Tibial nerve (tissue), 4 donors: ENCODE measurements around the gene PTF1A. TPM values are rescaled to one million over a fixed set of nuclear protein-coding genes. Genes with fewer than 3 reads are reported as not detected.

Experiments used
- DNase-seq, 2 donors: peaks; one replicate each; pipeline ENCODE4 v3.0.0-alpha.2; 2019; ENCODE audit warnings: low spot score in 2 of 2
- H3K27ac ChIP-seq, 4 donors: fragments of 200-600 bp; sonication (generic) in 3 of 4; one replicate each; pipeline ENCODE4 v1.5.1; 2017 to 2019; ENCODE audit warnings: mild to moderate bottlenecking in 1 of 4
- H3K27me3 ChIP-seq, 2 donors: fragments of 200-600 bp; sonication (generic) in 1 of 2; one replicate each; pipeline versions ENCODE4 v1.5.1 to v1.6.0; 2017 to 2019
- H3K36me3 ChIP-seq, 3 donors: fragments of 200-600 bp; sonication (generic); one replicate each; pipeline ENCODE4 v1.5.1; 2018 to 2019
- H3K4me1 ChIP-seq, 4 donors: fragments of 200-600 bp; sonication (generic) in 3 of 4; one replicate each; pipeline ENCODE4 v1.5.1; 2017 to 2019
- H3K4me3 ChIP-seq, 4 donors: fragments of 200-600 bp; sonication (generic) in 3 of 4; one replicate each; pipeline ENCODE4 v1.5.1; 2017 to 2019; ENCODE audit warnings: mild to moderate bottlenecking in 1 of 4, moderate library complexity in 1 of 4
- H3K9me3 ChIP-seq, 4 donors: fragments of 200-600 bp; sonication (generic) in 3 of 4; one replicate each; pipeline ENCODE4 v1.5.1; 2017 to 2019
- CTCF ChIP-seq, 5 experiments: fragments of 200-600 bp in 3 of 5; fragments of 450-650 bp in 2 of 5; sonication (generic) in 3 of 5; IDR thresholded peaks; one replicate each; pipeline ENCODE4 v1.5.1; 2016 to 2019; ENCODE audit warnings: antibody characterized with exemption in 5 of 5, mild to moderate bottlenecking in 3 of 5, moderate library complexity in 2 of 5
- EP300 ChIP-seq, 2 donors: sonication (generic); formaldehyde crosslinking; IDR thresholded peaks; one replicate each; pipeline ENCODE4 v1.6.1; 2017; ENCODE audit warnings: antibody characterized with exemption in 2 of 2, mild to moderate bottlenecking in 1 of 2
- POLR2A ChIP-seq, 2 donors: fragments of 450-650 bp; IDR thresholded peaks; one replicate each; pipeline ENCODE4 v1.6.1; 2017; ENCODE audit warnings: antibody characterized with exemption in 2 of 2, mild to moderate bottlenecking in 2 of 2, moderate library complexity in 2 of 2
- WGBS, 2 donors: methylation state at CpG; one replicate each; pipeline ENCODE4 v1.1.5; 2018; 5-methylcytosine and 5-hydroxymethylcytosine counted together
- total RNA-seq, 4 donors: library from RNA; depleted of rRNA; stranded (reverse); fragments of >200 nt; gene quantifications; one replicate each; pipeline ENCODE4 v1.1.0, GENCODE V29; 2016

The PTF1A gene
- total RNA-seq, 4 donors from 2014 or later: 0.90 TPM; not detected in 3

- Histone ChIP-seq H3K4me1 (peaks cover 0 to 26% (median 2%) of the 10 kb centered on the region in 4 donors), H3K9me3 (no peaks in the 10 kb centered on the region), H3K36me3 (no peaks in the 10 kb centered on the region), H3K27ac (no peak overlapping the region), H3K4me3 (no peak overlapping the region), H3K27me3 (peaks cover 0 to 40% of the 10 kb centered on the region in 2 donors)
- no peak for TF ChIP-seq EP300 (IDR thresholded peaks at IDR 0.05)
- no peak for TF ChIP-seq POLR2A (IDR thresholded peaks at IDR 0.05)
- no peak for TF ChIP-seq CTCF (IDR thresholded peaks at IDR 0.05)
- DNase-seq: no peak
- 1% methylated on average over 39 to 82 of the region's 82 CpGs for WGBS, 2 donors
Observed at GRCh38 chr10:23173214-23174073, 18.7 kb upstream of the PTF1A start.

- H3K27ac ChIP-seq: no peak overlapping the region
- H3K27me3 ChIP-seq: peaks cover 0 to 40% of the 10 kb centered on the region in 2 donors
- TF ChIP-seq EP300 (IDR thresholded peaks at IDR 0.05): no peak
- H3K4me1 ChIP-seq: peaks cover 0 to 26% (median 2%) of the 10 kb centered on the region in 4 donors
- H3K9me3 ChIP-seq: no peaks in the 10 kb centered on the region
- no peak for DNase-seq
- H3K36me3 ChIP-seq: no peaks in the 10 kb centered on the region
- WGBS, 2 donors: 4 to 5% methylated on average over 53 to 68 of the region's 88 CpGs
- H3K4me3 ChIP-seq: no peak overlapping the region
Observed at GRCh38 chr10:23174074-23174976, 17.8 kb upstream of the PTF1A start.

GRCh38 chr10:23174977-23175512, 17.1 kb upstream of the PTF1A start:
- TF ChIP-seq CTCF (IDR thresholded peaks at IDR 0.05): no peak
- TF ChIP-seq POLR2A (IDR thresholded peaks at IDR 0.05): no peak
- TF ChIP-seq EP300 (IDR thresholded peaks at IDR 0.05): no peak
- no peaks in the 10 kb centered on the region for H3K36me3 ChIP-seq
- no peak overlapping the region for H3K4me3 ChIP-seq
- DNase-seq: no peak
- H3K4me1 ChIP-seq: peaks cover 0 to 26% (median 2%) of the 10 kb centered on the region in 4 donors
- 19 to 24% methylated on average over 9 to 13 of the region's 14 CpGs for WGBS, 2 donors
- peaks cover 0 to 40% of the 10 kb centered on the region in 2 donors for H3K27me3 ChIP-seq
- no peaks in the 10 kb centered on the region for H3K9me3 ChIP-seq
- H3K27ac ChIP-seq: no peak overlapping the region

GRCh38 chr10:23186178-23186577, 5.9 kb upstream of the PTF1A start:
- H3K4me3 ChIP-seq: no peak overlapping the region
- H3K36me3 ChIP-seq: no peaks in the 10 kb centered on the region
- H3K4me1 ChIP-seq: peaks cover 0 to 4% (median 0%) of the 10 kb centered on the region in 4 donors
- no peaks in the 10 kb centered on the region for H3K9me3 ChIP-seq
- 68 to 69% methylated on average over 7 of the region's 7 CpGs for WGBS, 2 donors
- DNase-seq: no peak
- H3K27ac ChIP-seq: no peak overlapping the region
- TF ChIP-seq EP300 (IDR thresholded peaks at IDR 0.05) (no peak), POLR2A (IDR thresholded peaks at IDR 0.05) (no peak), CTCF (IDR thresholded peaks at IDR 0.05) (no peak)
- H3K27me3 ChIP-seq: peaks cover 0 to 42% of the 10 kb centered on the region in 2 donors

GRCh38 chr10:23186697-23187096, 5.4 kb upstream of the PTF1A start:
- no peaks in the 10 kb centered on the region for H3K9me3 ChIP-seq
- H3K4me3 ChIP-seq: no peak overlapping the region
- TF ChIP-seq EP300 (IDR thresholded peaks at IDR 0.05) (no peak), POLR2A (IDR thresholded peaks at IDR 0.05) (no peak), CTCF (IDR thresholded peaks at IDR 0.05) (no peak)
- 26 to 28% methylated on average over 5 of the region's 5 CpGs for WGBS, 2 donors
- peaks cover 0 to 9% (median 0%) of the 10 kb centered on the region in 4 donors for H3K4me1 ChIP-seq
- H3K36me3 ChIP-seq: no peaks in the 10 kb centered on the region
- H3K27me3 ChIP-seq: peaks cover 0 to 47% of the 10 kb centered on the region in 2 donors
- no peak for DNase-seq
- H3K27ac ChIP-seq: no peak overlapping the region
